KOPT-K1 (cell line): ENCODE measurements around the gene WDR18.

Experiments used
- H3K27ac ChIP-seq: fragments of 200-600 bp; sonication (generic); 2 replicates; pipeline ENCODE4 v1.5.1; 2016; ENCODE audit warnings: antibody characterized with exemption, mild to moderate bottlenecking, low read depth, low read length; ENCODE audit not compliant: poor library complexity, severe bottlenecking
- H3K36me3 ChIP-seq: fragments of 200-600 bp; sonication (generic); 2 replicates; pipeline ENCODE4 v1.5.1; 2017; ENCODE audit warnings: antibody characterized with exemption, mild to moderate bottlenecking, low read length, moderate library complexity; ENCODE audit not compliant: insufficient read depth
- H3K9me3 ChIP-seq: fragments of 200-600 bp; sonication (generic); 2 replicates; pipeline ENCODE4 v1.5.1; 2017; ENCODE audit warnings: antibody characterized with exemption, low read length, mild to moderate bottlenecking; ENCODE audit not compliant: insufficient read depth, poor library complexity, severe bottlenecking

The WDR18 gene

DNA sequence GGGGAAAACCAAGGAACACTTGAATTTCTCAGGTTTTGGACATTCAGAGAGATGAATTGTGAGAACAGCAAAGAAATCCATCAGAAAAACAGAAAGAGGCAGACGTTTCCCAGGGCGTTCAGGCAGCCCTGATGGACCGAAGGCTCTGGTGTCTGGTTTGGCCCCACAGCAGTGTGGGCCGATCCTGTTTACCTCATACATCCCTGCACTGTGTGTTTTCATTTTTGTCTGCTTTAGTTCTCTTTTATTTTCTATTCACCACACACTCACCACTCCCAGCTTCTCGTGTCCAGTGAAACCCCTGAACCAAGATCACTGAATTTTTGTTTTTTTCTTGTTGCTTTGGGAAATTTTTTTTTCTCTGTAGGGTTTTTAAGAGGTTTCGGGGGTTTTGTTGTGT lies 11.9 kb upstream of the WDR18 start:
- peaks cover 19% of the 10 kb centered on the region for H3K36me3 ChIP-seq
- H3K27ac ChIP-seq, result no peak overlapping the region
- H3K9me3 ChIP-seq, result peaks cover 14% of the 10 kb centered on the region

DNA sequence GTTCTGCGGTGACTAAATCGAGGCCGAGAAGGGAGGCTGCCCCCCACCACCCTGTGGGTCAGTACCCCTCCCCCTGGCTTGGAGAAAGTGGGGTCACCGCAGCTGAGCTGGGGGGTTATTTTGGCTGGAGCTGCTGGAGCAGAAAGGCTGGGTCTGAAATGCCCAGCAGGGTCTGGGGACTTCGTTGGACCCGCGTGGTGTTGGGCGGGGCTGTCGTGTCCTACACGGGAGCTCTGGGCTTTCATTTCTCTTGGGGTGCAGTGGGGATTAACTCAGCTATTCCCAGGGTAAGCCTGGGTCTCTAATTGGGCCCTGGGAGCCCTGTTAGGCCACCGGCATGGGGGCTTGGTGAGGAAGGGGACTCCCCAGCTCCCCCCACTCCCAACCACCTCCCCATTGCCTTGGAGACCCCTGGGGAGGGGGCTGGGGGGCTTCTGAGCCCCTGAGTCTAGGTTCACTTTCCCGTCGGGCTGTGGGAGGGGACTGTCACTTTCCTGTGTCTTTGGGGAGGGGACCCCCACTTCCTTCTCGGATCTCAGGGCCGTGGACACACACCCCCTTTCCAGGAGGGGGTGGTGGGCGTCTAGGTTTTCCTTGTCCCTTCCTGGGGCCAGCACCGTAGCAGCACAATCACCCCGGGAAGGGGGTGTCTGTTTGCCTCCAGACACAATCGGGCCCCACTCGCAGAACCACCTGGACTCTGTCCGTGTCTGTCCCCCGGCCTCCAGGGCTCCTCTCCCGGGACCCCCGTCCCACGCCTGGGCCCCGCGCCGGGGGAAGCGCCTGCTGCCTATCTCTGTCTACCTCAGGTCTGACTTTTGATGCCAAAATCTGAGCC lies 10.2 kb upstream of the WDR18 start:
- Histone ChIP-seq H3K9me3 (peaks cover 14% of the 10 kb centered on the region), H3K27ac (no peak overlapping the region), H3K36me3 (peaks cover 12% of the 10 kb centered on the region)

DNA sequence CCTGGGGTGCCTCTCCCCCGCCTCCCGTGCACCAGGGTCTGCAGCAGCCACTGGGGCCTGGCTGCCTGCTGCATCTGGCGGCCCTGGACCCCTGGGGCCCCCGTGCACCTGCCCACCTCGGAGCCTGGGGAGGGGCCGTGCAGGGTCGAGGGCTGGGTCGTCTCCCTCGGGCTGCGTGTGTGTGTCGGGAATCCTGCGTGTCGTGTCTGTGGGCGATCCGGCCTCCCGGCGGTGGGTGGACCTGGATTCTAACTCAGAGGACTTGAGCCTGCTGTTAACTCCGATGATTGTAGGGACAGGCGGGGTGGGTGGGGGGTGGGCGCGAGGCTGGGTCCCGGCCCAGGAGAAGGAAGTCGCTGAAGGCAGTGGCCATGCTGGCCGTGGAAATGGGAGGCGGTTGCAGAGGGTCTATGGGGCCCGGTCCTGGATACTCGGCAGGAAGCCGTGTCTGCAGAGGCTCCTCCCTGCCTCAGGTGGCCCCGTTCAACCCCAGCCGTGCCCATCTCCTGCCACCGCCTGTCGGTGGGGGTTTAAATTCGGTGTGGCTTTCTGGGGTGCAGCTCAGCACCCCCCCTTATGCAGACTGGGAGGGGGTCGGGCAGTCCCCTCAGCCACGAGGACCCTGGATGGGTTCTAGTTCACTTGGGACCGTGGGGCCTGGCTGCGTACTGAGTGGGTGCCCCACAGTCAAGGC lies 9.4 kb upstream of the WDR18 start:
- Histone ChIP-seq H3K27ac (no peak overlapping the region), H3K9me3 (peaks cover 14% of the 10 kb centered on the region), H3K36me3 (peaks cover 12% of the 10 kb centered on the region)

DNA sequence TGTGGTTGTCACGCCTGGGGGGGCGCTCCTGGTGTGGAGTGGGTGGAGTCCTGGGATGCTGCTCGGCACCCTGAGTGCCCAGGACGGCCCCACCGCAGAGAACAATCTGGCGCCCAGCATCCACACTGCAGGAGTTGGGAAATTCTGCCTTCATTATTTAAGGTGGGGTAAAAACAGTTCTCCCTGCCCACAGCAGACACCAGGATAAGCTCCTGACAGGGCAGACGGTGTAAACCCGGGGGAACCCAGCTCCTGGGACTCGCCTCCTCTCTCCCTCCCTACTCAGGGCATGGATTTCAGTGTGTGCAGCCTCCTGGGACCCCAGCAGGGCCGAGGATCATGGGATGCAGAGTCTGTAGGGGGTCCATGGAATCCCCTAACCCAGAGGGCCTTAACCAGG lies 7.7 kb upstream of the WDR18 start:
- Histone ChIP-seq H3K27ac (no peak overlapping the region), H3K36me3 (peaks cover under 1% of the 10 kb centered on the region; the same call in 1 of the 2 replicates), H3K9me3 (no peaks in the 10 kb centered on the region)

DNA sequence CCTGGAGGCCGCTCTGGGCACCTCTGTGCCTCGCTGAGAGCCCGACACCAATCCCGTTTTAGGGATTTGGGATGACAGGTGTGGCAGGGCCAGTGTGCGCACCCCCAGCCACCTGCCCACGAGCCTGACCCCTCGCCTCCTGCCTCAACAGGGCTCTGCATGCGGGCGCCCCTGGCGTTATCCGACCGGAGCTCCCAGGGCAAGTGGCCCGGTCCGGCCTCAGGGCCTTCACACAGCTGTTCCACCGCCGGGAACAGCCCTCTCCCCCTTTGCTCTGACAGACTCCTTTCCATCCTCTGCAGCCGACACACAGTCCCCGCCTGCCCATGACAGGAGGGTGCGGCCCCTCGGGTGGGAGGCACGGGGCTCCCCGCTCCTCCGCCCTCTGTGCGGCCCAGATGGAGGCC lies 7.1 kb upstream of the WDR18 start:
- H3K9me3 ChIP-seq, result no peaks in the 10 kb centered on the region
- no peaks in the 10 kb centered on the region; the same call in 1 of the 2 replicates for H3K36me3 ChIP-seq
- H3K27ac ChIP-seq, result no peak overlapping the region

DNA sequence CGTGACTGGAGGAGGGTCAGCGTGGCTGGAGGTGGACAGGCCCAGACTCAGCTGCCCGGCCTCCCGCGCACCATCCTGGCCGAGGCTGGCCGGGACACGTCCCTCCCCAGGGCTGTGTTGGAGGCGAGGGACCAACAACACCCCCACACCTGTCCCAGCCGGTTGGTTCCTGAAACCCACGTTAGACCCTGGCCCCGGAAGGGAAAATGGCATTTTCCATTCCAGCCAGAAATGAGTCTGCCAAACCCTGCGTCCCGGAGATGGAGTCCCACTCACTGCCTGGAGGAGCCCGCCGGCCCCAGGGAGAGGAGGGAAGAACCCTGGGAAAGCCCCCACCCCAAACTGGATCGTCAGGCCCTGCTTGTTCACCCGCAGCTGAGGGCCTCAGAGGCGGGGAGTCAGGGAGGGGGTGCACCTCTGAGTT lies 4.8 kb upstream of the WDR18 start:
- no peaks in the 10 kb centered on the region for H3K36me3 ChIP-seq
- no peaks in the 10 kb centered on the region for H3K9me3 ChIP-seq
- H3K27ac ChIP-seq, result no peak overlapping the region

DNA sequence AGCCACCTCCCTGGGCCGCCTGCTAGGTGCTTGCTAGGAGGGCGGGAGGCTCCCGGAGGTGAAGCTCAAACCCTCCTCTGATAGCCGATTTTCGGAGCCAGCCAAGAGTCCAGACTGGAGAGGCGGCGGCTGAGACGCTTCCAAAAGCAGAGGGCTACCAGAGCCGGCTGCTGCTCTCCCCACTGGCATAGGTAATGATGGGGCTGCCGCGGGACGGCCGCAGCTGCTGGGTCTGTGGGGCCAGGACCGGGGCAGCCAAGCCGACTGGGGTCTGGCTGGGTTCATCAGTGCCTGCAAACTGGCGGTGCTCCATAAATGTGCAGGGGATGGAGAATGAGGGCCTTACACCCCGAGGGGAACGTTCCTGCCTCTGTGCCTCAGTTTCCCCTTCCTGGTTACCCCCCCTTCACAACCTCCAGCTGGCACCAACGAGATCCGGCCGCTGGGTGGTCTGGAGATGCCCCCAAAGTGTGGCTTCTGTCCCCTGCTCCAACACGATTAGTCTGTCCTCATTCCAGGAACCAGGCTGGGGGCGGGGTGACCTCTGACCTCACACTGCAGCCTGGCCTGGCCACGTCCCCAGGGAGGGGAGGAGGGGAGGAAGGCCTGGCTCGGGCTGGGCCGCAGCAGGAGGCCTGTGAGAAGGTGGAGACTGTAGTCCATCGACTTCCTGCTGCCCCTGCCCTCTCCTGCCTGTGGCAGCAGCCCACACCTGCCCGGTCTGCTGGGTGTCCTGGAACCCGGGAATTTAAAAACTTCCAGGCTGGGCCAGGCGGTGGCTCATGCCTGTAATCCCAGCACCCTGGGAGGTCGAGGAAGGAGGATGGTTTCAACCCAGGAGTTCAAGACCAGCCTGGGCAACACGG lies 3.8 kb upstream of the WDR18 start:
- Histone ChIP-seq H3K9me3 (no peaks in the 10 kb centered on the region), H3K36me3 (no peaks in the 10 kb centered on the region), H3K27ac (no peak overlapping the region)

DNA sequence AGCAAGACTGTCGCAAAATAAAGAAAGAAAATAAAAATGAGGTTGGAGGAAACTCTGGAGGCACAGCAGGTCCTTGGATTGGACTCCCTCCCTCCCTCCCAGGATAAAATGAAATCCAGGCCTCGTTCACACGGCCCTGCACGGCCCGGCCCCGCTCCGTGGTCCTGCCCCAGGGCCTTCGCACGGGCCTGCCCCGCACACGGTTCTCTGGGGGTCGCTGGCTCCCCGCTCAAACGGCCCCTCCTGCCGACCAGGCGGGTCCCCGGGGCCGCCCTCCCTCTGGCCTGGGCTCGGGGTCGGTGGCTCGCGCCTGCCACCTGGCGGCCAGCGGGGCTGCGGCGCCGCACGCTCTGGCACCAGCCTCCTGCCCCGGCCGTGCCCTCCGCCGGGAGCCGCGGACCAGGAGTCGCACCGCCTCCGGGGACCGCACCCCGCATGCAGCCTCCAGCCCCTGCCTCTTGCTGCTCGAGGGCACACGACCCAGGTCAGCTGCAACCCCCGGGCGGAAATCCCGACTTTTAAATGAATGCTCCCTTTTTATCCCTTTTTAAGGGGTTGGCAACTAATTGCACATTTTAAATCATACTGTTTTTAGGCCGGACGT lies 1.5 kb upstream of the WDR18 start:
- no peaks in the 10 kb centered on the region for H3K9me3 ChIP-seq
- H3K27ac ChIP-seq, result no peak overlapping the region
- H3K36me3 ChIP-seq, result peaks cover 22% of the 10 kb centered on the region

DNA sequence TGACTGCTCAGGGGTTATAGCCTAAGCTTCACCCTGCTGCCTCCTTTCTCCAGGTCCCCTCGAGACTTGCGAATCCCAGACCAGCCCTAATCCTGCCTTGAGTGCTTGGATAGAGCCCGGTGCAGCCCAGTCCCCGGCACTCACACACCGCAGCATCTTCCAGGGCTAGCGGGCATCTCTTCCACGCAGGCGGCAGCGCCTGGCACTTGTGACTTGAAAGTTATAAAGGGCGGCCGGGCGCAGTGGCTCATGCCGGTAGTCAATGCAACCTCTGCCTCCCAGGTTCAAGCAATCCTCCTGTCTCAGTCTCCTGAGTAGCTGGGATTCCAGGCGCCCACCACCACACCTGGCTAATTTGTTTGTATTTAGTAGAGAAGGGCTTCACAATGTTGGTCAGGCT lies 1.9 kb downstream of the WDR18 start:
- Histone ChIP-seq H3K27ac (no peak overlapping the region), H3K9me3 (no peaks in the 10 kb centered on the region), H3K36me3 (peaks cover 53% of the 10 kb centered on the region)

DNA sequence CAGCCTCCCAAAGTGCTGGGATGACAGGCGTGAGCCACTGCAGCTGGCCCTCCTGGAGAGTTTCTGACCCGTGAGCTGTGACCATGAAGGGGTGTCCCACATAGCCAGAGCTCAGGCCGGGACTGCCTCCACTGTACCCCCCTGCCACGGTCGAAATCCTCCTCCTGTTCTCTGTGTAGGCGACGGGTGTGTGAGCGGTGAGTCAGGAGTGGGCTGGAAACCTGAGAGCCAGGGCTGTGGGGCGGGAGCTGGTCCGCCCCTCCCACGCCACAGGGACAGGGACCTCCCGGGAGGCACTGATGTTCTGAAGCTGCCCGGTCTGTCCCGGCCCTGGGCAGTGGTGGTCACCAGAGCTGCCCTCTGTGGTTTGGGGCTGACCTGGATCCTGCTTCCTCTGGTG lies 3.9 kb downstream of the WDR18 start:
- Histone ChIP-seq H3K27ac (no peak overlapping the region), H3K36me3 (peaks cover 66% of the 10 kb centered on the region), H3K9me3 (no peaks in the 10 kb centered on the region)

DNA sequence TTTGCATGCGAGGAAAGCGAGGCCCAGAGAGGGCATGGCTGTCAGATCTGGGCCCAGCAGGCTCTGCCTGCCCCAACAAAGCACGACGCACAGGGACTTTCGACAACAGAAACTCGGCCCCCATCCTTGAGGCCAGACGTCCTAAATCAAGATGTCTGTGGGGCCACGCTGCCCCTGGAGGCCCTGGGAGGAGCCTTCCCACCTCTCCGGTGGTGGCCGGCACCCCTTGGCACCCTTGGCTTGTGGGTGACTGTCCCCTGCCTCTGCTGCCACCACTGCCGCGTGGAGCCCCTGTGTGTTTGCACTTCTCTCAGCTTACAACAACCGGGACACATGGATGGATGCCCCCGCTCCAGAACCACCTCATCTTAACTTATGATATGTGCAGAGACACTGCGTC lies 4.4 kb downstream of the WDR18 start:
- Histone ChIP-seq H3K9me3 (no peaks in the 10 kb centered on the region), H3K27ac (no peak overlapping the region), H3K36me3 (peaks cover 69% of the 10 kb centered on the region)

DNA sequence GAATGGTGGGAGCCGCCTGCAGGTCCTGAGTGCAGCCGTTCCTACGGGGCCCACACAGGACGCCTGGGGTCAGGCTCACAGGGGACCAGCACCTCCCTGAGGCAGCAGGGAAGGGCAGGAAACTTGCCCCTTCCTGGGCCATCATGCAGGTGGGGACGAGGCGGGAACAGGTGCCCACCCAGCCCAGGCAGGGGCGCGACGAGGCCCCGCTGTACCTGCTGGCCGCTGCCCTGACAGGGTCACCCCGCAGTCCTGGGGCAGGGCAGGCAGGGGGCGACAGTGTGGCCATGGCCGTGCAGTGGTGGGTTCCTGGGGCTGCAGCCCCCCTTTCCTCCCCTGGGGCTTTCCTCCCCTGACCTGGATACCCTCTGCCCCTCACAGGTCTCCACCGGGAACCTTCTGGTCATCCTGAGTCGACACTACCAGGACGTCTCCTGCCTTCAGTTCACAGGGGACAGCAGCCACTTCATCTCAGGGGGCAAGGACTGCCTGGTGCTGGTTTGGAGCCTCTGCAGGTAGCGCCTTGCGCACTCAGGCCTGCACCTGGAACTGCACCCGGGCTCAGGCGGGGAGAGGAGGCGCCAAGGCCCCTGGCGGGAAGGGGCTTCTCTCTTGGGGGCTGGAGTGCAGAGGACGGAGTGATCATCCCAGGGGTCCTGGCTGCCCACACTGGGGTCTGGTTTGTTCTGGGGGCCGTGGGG lies 5.4 kb downstream of the WDR18 start:
- peaks cover 69% of the 10 kb centered on the region for H3K36me3 ChIP-seq
- no peak overlapping the region for H3K27ac ChIP-seq
- H3K9me3 ChIP-seq, result no peaks in the 10 kb centered on the region

DNA sequence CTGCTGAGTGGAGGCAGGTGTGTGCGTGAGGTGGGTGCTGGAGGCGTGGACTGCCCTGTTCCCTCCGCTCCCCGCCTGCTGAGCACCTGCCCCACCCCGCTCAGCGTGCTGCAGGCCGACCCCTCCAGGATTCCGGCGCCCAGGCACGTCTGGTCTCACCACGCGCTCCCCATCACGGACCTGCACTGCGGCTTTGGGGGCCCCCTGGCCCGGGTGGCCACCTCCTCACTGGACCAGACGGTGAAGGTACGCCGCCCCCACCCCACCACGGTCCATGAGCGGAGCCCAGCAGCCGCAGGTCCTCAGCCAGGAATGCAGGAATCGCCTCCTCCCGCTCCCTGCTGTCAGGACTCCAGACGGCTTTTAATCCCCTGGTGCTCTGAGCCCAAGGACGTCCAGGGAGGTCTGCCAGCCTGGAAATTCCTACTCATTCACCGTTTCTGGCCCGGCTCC lies 6.0 kb downstream of the WDR18 start:
- peaks cover 69% of the 10 kb centered on the region for H3K36me3 ChIP-seq
- no peak overlapping the region for H3K27ac ChIP-seq
- H3K9me3 ChIP-seq, result no peaks in the 10 kb centered on the region

DNA sequence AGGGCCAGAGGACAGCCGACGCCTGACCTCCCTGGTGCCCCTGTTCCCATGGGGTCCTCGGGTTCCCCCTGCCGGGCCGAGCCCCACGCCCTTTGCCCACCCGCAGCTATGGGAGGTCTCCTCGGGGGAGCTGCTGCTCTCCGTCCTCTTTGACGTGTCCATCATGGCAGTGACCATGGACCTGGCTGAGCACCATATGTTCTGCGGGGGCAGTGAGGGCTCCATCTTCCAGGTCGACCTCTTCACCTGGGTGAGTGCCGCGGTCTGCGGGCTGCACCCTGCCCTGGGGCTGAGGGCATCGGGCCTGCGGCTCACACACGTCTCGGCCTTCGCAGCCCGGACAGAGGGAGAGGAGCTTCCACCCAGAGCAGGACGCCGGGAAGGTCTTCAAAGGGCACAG lies 6.6 kb downstream of the WDR18 start:
- H3K27ac ChIP-seq, result no peak overlapping the region
- H3K36me3 ChIP-seq, result peaks cover 67% of the 10 kb centered on the region

More for the DNA sequence above, 6.6 kb downstream of the WDR18 start:
- no peaks in the 10 kb centered on the region for H3K9me3 ChIP-seq
